Measurements from ENCODE around the gene PTPRT. TPM values are rescaled to one million over a fixed set of nuclear protein-coding genes. Genes with fewer than 3 reads are reported as not detected.

PTPRT gene
- total RNA-seq, 1 experiment from 2014 or later, result not detected

DNA sequence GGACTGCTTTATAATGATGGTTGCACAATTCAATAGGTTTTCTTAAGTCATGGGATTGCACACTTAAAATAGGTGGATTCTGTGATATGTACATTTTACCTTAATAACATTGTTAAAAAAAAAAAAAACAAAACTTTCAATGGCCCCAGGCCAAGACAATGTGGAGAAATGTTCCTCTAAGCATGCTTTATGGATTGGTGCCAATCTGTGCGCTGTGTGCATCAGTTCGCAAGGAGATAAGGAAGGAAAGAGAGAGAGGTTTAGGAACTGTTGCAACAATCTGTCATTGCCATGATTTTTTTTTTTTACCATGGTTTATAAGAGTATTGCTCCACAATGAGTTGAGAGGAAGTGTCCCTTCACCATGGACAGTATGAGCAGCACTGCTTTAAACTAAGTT is 399.6 kb downstream of the PTPRT start:
- no peak overlapping the region for H3K27ac ChIP-seq (ENCODE audit: low read length)
- ChIA-PET POLR2A (no interaction called here), CTCF (no interaction called here)
- BruUV-seq (replicated peaks), result no TSS peak
- no peaks in the 10 kb centered on the region for H3K9me3 ChIP-seq (ENCODE audit: control insufficient read depth, insufficient read depth, low read depth, low read length)
- H3K27me3 ChIP-seq (ENCODE audit: control insufficient read depth, insufficient read depth, low read length), result peaks cover 2% of the 10 kb centered on the region; the same call in 1 of the 2 replicates
- no peak overlapping the region for H3K4me3 ChIP-seq (ENCODE audit: low read depth in 2 of 2, low read length in 2 of 2)
- DNase-seq (ENCODE audit: low read depth, low spot score) (no peak), ATAC-seq (no peak)
- TF ChIP-seq TCF7L2 (IDR thresholded peaks at IDR 0.05; ENCODE audit: low read depth, low read length) (no peak), REST (IDR thresholded peaks at IDR 0.05; ENCODE audit: insufficient read depth in 1 of 2, low read depth in 2 of 2, low read length in 1 of 2) (no peak), POLR2AphosphoS5 (IDR thresholded peaks at IDR 0.05; ENCODE audit: low read depth, low read length) (no peak), SIN3A (IDR thresholded peaks at IDR 0.05; ENCODE audit: borderline replicate concordance, insufficient read depth, low read depth, low read length) (no peak), CTCF (IDR thresholded peaks at IDR 0.05) (no peak)
- intact Hi-C loops (cut with micrococcal nuclease; ENCODE audit: unreplicated experiment) (no loop called here), in situ Hi-C loops (cut with HindIII; ENCODE audit: low pct_unique_long_range_greater_than_20kb, low sequenced_read_pairs) (no loop called here)
- H3K4me1 ChIP-seq (ENCODE audit: control insufficient read depth, insufficient read depth, low read length), result no peaks in the 10 kb centered on the region
- H3K36me3 ChIP-seq (ENCODE audit: control insufficient read depth, insufficient read depth, low read length), result no peaks in the 10 kb centered on the region

DNA sequence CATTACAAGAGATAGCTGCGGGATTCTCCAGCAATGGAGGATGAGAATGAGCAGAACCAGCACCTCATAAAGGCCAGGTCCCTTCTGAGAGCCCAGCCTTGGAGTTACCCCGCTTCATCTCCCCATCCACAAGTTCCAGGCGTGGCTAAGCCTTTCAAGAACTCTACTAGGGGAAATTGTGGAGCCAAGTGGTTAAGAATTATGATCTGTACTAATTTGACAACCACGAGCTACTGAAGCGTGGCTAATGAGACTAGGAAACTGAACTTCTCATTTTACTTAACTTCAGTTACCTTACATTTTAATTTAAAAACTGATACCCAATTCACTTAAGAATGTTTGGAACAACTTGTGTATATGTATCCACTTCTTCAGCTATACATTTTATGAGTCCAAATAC is 401.0 kb downstream of the PTPRT start:
- Histone ChIP-seq H3K4me1 (ENCODE audit: control insufficient read depth, insufficient read depth, low read length) (no peaks in the 10 kb centered on the region), H3K36me3 (ENCODE audit: control insufficient read depth, insufficient read depth, low read length) (no peaks in the 10 kb centered on the region), H3K9me3 (ENCODE audit: control insufficient read depth, insufficient read depth, low read depth, low read length) (no peaks in the 10 kb centered on the region), H3K27ac (ENCODE audit: low read length) (no peak overlapping the region), H3K27me3 (ENCODE audit: control insufficient read depth, insufficient read depth, low read length) (peaks cover 2% of the 10 kb centered on the region; the same call in 1 of the 2 replicates), H3K4me3 (ENCODE audit: low read depth in 2 of 2, low read length in 2 of 2) (no peak overlapping the region)
- intact Hi-C loops (cut with micrococcal nuclease; ENCODE audit: unreplicated experiment), result no loop called here
- in situ Hi-C loops (cut with HindIII; ENCODE audit: low pct_unique_long_range_greater_than_20kb, low sequenced_read_pairs), result no loop called here
- ATAC-seq (no peak), DNase-seq (ENCODE audit: low read depth, low spot score) (no peak)
- ChIA-PET CTCF (no interaction called here), POLR2A (no interaction called here)
- TF ChIP-seq CTCF (IDR thresholded peaks at IDR 0.05), result no peak
- no peak for TF ChIP-seq POLR2AphosphoS5 (IDR thresholded peaks at IDR 0.05; ENCODE audit: low read depth, low read length)
- TF ChIP-seq TCF7L2 (IDR thresholded peaks at IDR 0.05; ENCODE audit: low read depth, low read length), result no peak
- no peak for TF ChIP-seq REST (IDR thresholded peaks at IDR 0.05; ENCODE audit: insufficient read depth in 1 of 2, low read depth in 2 of 2, low read length in 1 of 2)
- TF ChIP-seq SIN3A (IDR thresholded peaks at IDR 0.05; ENCODE audit: borderline replicate concordance, insufficient read depth, low read depth, low read length), result no peak
- no TSS peak for BruUV-seq (replicated peaks)

Data from Panc1 (cell line).